ENCODE results near the gene IZUMO4.

The IZUMO4 gene

GRCh38 chr19:2096480-2097202 is at the start of gene IZUMO4:
Gene IZUMO4, plus strand, starts transcription at chr19:2096915. Its CDS starts 31 bp downstream, at chr19:2096946.
- DNase-seq: peak; percentile 99

GRCh38 chr19:2047076-2047448 is 49.7 kb upstream of the IZUMO4 start:
- no peak for DNase-seq

- DNase-seq: no peak
These were observed 49.1 kb upstream of the IZUMO4 start for GRCh38 chr19:2047449-2048103.

- DNase-seq: no peak
These were observed 48.4 kb upstream of the IZUMO4 start for GRCh38 chr19:2048104-2048958.

GRCh38 chr19:2048959-2049740 is 47.6 kb upstream of the IZUMO4 start:
- DNase-seq: no peak

- peak; percentile 75 to 85 for DNase-seq
These were observed 46.9 kb upstream of the IZUMO4 start for GRCh38 chr19:2049741-2050348.

GRCh38 chr19:2050349-2050990 is 46.2 kb upstream of the IZUMO4 start:
- DNase-seq: no peak

- peak; percentile 88 to 93 for DNase-seq
These were observed 45.5 kb upstream of the IZUMO4 start, which contains the start of gene MKNK2 for GRCh38 chr19:2050991-2051772. Gene MKNK2, minus strand, starts transcription at chr19:2051244. Its CDS starts 393 bp downstream, at chr19:2050851.

GRCh38 chr19:2051773-2052704 is 44.7 kb upstream of the IZUMO4 start:
- DNase-seq: peak; percentile 72 to 78

- no peak for DNase-seq
These were observed 42.9 kb upstream of the IZUMO4 start for GRCh38 chr19:2053601-2054389.

- no peak for DNase-seq
These were observed 42.0 kb upstream of the IZUMO4 start for GRCh38 chr19:2054763-2055162.

GRCh38 chr19:2055931-2056836 is 40.5 kb upstream of the IZUMO4 start:
- DNase-seq: peak in 1 of 2 donors; percentile 54

- no peak for DNase-seq
These were observed 39.9 kb upstream of the IZUMO4 start for GRCh38 chr19:2056837-2057192.

GRCh38 chr19:2057484-2058469 is 38.9 kb upstream of the IZUMO4 start:
- no peak for DNase-seq

- DNase-seq: no peak
These were observed 37.9 kb upstream of the IZUMO4 start for GRCh38 chr19:2058570-2059421.
